PFSK-1 (cell line): ENCODE data around the gene PRR7.

Experiments used
- FOXP2 ChIP-seq: optimal IDR thresholded peaks from 2 replicates; pipeline ENCODE3; 2011; ENCODE audit warnings: borderline replicate concordance, control low read depth, inconsistent platforms; ENCODE audit not compliant: insufficient read depth; ENCODE audit errors: extremely low read length, extremely low read depth
- POLR2AphosphoS5 ChIP-seq: IDR thresholded peaks from 2 replicates; pipeline ENCODE4 v1.6.1; 2012; ENCODE audit warnings: low read depth, mild to moderate bottlenecking, control low read depth, low read length, moderate library complexity
- REST ChIP-seq, 2 experiments: IDR thresholded peaks; 2 replicates each; pipeline versions ENCODE4 v1.6.1 to v1.8.0; 2011 to 2012; ENCODE audit warnings: low read depth in 2 of 2, low read length in 2 of 2, control low read depth in 1 of 2, inconsistent platforms in 1 of 2, mild to moderate bottlenecking in 1 of 2, moderate library complexity in 1 of 2; ENCODE audit not compliant: insufficient read depth in 1 of 2

- TF ChIP-seq POLR2AphosphoS5 = no peak
- no peak for TF ChIP-seq REST (IDR thresholded peaks at IDR 0.05; ENCODE audit: insufficient read depth in 1 of 2, low read depth in 2 of 2, low read length in 2 of 2)
- TF ChIP-seq FOXP2 = no peak
Observed at GRCh38 chr5:177431317-177432142, 15.1 kb upstream of the PRR7 start.
